GM12865 (cell line): ENCODE results near the gene PEX6.
"Not testable (repeated sequence)": the region's sequence is repeated elsewhere in the genome, so short reads cannot be mapped to it uniquely, and the experiment has no call there.

Source experiments
- DNase-seq: peaks from one replicate; pipeline ENCODE4 v3.0.0; 2010; ENCODE audit warnings: low read depth
- H3K4me3 ChIP-seq: 2 replicates; pipeline ENCODE4 v1.5.1; 2011; ENCODE audit warnings: mild to moderate bottlenecking, low read depth, low read length, control low read depth
- TF ChIP-seq, protein P1 (sequence below): IDR thresholded peaks from 2 replicates; pipeline ENCODE4 v1.5.1; 2011; ENCODE audit warnings: low read length, control low read depth, low read depth, inconsistent platforms; ENCODE audit not compliant: insufficient read depth; ENCODE audit errors: missing control alignments

PEX6 gene

DNA sequence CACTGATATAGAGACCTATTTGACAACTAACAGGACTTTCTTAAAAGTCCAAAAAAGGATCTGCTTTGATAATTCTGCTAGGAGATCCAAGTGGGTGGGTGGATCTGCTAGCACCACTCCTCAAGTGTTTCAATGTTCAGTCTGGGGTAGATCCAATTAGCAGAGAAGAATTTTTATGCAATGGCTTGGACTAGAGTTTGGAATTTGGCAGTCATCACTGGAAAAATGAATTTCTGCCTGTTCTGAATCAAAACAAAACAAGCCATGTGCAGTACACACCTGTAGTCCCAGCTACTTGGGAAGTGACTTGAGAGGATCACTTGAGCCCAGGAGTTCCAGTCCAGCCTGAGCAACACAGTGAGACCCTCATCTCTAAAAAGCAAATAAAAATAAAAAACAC, 31.0 kb downstream of the PEX6 start:
- no peak for DNase-seq
- no peak overlapping the region for H3K4me3 ChIP-seq
- TF ChIP-seq, protein P1, sequence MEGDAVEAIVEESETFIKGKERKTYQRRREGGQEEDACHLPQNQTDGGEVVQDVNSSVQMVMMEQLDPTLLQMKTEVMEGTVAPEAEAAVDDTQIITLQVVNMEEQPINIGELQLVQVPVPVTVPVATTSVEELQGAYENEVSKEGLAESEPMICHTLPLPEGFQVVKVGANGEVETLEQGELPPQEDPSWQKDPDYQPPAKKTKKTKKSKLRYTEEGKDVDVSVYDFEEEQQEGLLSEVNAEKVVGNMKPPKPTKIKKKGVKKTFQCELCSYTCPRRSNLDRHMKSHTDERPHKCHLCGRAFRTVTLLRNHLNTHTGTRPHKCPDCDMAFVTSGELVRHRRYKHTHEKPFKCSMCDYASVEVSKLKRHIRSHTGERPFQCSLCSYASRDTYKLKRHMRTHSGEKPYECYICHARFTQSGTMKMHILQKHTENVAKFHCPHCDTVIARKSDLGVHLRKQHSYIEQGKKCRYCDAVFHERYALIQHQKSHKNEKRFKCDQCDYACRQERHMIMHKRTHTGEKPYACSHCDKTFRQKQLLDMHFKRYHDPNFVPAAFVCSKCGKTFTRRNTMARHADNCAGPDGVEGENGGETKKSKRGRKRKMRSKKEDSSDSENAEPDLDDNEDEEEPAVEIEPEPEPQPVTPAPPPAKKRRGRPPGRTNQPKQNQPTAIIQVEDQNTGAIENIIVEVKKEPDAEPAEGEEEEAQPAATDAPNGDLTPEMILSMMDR, result no peak

DNA sequence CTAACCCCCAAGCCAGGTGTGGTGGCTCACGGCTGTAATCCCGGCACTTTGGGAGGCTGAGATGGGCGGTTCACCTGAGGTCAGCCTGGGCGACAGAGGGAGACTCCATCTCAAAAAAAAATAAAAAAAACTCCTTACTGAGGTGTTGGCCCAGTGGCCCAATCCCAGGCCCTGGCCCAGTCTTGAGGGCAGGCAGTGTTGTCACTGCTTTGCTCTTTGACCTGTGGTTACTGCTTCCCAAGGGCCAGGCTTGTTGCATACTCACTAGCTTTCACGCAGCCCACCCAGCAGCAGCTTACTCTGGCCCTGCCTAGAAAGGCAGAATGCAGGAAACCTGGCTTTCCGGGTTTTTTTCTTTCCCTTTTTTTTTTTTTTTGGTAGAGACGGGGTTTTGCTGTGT, 36.5 kb downstream of the PEX6 start:
- TF ChIP-seq, protein P1, result no peak
- no peak for DNase-seq
- H3K4me3 ChIP-seq, result no peak overlapping the region

DNA sequence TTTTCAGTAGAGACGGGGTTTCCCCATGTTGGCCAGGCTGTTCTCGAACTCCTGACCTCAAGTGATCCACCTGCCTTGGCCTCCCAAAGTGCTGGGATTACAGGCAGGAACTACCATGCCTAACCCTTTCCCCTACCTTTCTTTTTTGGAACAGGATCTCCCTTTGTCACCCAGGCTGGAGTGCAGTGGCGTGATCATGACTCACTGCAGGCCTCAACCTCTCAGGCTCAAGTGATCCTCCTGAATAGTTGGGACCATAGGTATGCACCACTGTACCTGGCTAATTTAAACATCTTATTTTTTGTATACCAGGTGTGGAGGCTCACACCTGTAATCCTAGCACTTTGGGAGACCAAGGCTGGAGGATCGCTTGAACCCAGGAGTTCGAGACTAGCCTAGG, 37.6 kb downstream of the PEX6 start:
- not testable (repeated sequence) for DNase-seq, H3K4me3 ChIP-seq

DNA sequence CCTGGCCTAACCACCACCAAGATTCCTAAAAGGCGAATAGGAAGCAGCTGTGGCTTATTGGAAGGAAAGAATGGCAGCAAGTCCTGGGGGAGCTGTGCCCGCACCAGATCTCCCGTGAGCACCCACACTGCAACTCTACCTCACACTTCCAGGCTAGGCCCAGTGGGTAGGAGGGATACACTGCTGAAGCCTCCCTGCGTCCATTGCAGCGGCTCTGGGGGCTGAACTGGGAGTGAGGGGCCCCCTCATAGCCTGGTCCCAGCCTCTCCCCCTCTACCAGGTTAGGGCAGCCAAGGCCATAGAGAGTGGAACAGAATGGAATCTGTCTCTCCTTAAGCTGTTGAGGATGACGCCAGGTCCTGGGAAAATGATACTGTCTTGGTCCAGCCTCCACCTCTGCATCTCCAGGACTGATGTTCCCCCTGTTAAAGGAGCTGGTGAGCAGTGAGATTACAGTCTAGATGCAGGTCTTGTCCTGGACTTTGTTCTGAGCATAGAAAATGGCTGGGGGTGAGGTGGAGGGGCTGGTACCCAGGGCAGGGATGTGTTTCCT, 38.4 kb downstream of the PEX6 start:
- H3K4me3 ChIP-seq, result no peak overlapping the region
- no peak for DNase-seq
- TF ChIP-seq, protein P1, result no peak

DNA sequence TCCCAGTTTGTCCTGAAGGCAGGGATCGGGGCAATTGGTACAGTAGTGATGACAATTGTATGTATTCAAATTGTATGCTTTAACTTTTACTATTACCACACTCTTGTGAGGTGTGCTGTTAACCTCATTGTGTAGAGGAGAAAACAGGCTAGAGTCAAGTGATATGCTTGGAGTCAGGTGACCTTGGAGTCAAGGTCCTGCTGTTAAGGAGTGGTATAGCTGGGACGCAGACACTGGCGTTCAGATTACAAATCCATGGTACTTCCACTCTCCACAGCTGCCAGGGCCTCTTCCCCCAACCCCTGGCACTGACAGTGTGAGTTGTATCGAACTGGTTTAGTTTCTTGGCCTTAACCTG, 39.2 kb downstream of the PEX6 start:
- DNase-seq, result no peak
- H3K4me3 ChIP-seq, result no peak overlapping the region
- TF ChIP-seq, protein P1, result no peak

DNA sequence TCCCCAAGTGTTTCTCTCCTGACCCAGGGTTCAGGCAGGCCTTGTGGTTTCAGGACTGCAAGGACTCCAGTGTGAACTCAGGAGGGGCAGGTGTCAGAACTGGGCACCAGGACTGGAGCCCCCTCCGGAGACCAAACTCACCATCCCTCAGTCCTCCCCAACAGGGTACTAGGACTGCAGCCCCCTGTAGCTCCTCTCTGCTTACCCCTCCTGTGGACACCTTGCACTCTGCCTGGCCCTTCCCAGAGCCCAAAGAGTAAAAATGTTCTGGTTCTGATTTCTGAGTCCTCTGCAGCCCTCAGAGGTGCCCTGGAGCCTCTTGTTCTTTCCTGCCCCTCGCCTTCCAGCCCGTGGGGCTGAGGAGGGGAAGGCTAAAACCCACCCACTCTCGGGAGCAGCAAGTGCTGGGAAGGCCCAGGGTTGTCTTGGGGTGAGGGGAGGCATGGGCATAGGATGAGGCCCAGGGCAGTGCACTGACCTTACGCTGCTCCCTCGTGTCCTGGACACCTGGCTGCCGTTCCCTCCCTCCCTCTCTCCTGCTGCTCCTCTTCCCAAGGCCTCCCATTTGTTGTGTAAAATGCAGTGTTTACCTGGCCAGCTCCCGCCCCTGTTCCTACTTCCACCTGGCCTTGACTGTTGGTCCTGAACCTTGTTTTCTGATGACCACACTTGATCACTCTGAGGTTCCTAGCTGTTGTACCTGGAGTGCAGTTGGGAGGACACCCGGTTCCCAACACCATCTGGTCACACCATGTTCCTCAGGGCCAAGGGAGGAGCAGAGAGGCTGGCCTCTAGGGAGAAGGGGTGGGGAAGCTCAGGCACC, 39.8 kb downstream of the PEX6 start:
- DNase-seq, result no peak
- no peak overlapping the region for H3K4me3 ChIP-seq
- TF ChIP-seq, protein P1, result no peak

DNA sequence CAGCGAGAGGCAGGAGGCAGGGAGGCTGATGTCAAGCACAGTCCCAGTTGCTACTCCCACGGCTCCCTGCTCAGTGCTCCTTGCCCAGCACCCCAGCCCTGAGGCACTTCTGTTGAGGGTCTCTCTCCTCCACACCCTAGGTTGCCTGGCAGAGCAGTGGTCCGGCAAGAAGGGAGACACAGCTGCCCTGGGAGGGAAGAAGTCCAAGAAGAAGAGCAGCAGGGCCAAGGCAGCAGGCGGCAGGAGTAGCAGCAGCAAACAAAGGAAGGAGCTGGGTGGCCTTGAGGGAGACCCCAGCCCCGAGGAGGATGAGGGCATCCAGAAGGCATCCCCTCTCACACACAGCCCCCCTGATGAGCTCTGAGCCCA, 40.6 kb downstream of the PEX6 start:
- no peak overlapping the region for H3K4me3 ChIP-seq
- TF ChIP-seq, protein P1, result no peak
- DNase-seq, result no peak
